ENCODE data around the gene TBC1D9.
A peak's percentile ranks its signal among the peaks of the same experiment; 100 is the strongest.

GRCh38 chr4:140595065-140595464, 161.1 kb downstream of the TBC1D9 start:
- TF ChIP-seq, protein P1, sequence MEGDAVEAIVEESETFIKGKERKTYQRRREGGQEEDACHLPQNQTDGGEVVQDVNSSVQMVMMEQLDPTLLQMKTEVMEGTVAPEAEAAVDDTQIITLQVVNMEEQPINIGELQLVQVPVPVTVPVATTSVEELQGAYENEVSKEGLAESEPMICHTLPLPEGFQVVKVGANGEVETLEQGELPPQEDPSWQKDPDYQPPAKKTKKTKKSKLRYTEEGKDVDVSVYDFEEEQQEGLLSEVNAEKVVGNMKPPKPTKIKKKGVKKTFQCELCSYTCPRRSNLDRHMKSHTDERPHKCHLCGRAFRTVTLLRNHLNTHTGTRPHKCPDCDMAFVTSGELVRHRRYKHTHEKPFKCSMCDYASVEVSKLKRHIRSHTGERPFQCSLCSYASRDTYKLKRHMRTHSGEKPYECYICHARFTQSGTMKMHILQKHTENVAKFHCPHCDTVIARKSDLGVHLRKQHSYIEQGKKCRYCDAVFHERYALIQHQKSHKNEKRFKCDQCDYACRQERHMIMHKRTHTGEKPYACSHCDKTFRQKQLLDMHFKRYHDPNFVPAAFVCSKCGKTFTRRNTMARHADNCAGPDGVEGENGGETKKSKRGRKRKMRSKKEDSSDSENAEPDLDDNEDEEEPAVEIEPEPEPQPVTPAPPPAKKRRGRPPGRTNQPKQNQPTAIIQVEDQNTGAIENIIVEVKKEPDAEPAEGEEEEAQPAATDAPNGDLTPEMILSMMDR (IDR thresholded peaks at IDR 0.05 in 2 of 3, conservative IDR thresholded peaks at IDR 0.05 in 1 of 3; ENCODE audit: control insufficient read depth in 2 of 3, extremely low read depth in 1 of 3, insufficient read depth in 1 of 3, low read depth in 3 of 3, low read length in 3 of 3), result peak; percentile 15 to 33 (median 15); a peak in 2 of 6 replicates
- TF ChIP-seq, protein P2, sequence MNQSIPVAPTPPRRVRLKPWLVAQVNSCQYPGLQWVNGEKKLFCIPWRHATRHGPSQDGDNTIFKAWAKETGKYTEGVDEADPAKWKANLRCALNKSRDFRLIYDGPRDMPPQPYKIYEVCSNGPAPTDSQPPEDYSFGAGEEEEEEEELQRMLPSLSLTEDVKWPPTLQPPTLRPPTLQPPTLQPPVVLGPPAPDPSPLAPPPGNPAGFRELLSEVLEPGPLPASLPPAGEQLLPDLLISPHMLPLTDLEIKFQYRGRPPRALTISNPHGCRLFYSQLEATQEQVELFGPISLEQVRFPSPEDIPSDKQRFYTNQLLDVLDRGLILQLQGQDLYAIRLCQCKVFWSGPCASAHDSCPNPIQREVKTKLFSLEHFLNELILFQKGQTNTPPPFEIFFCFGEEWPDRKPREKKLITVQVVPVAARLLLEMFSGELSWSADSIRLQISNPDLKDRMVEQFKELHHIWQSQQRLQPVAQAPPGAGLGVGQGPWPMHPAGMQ (IDR thresholded peaks at IDR 0.05; ENCODE audit: borderline replicate concordance), result no peak
- TF ChIP-seq FOXK2 (IDR thresholded peaks at IDR 0.05) (no peak), SIX5 (IDR thresholded peaks at IDR 0.05; ENCODE audit: low read depth, low read length, severe bottlenecking) (no peak), POLR2A (IDR thresholded peaks at IDR 0.05; ENCODE audit: low read depth, low read length) (no peak)
